HCT116 (cell line): ENCODE data around the gene SPEN. TPM values are rescaled to one million over a fixed set of nuclear protein-coding genes. Genes with fewer than 3 reads are reported as not detected.

Source experiments
- ATAC-seq: fragments of 200-7000 bp; cut with Tn5 transposase; 2 replicates; pipeline ENCODE4 v1.9.1; 2020; ENCODE audit warnings: mild to moderate bottlenecking, moderate library complexity
- BruUV-seq: library from RNA; stranded (reverse); fragments of 400-500 nt; replicated peaks from 2 replicates; lab custom pipeline; 2021; lab: Mats Ljungman, UMichigan
- CTCF ChIA-PET: fragments of 300-600 bp; sonication (Branson Sonifier 250); formaldehyde crosslinking; loops from one replicate; lab custom pipeline; 2021; ENCODE audit warnings: antibody characterized with exemption; lab: Charles Lee
- POLR2A ChIA-PET: fragments of 300-600, 350-600 bp; sonication (Branson Sonifier 250); formaldehyde crosslinking; loops from one replicate; lab custom pipeline; 2021; ENCODE audit warnings: antibody characterized with exemption; lab: Charles Lee
- RAD21 ChIA-PET, 2 experiments: fragments of 300-600 bp; sonication (Branson Sonifier 250); formaldehyde crosslinking; loops; one replicate each; lab custom pipeline; 2023; ENCODE audit warnings: low total read pairs in 2 of 2; ENCODE audit not compliant: uncharacterized antibody in 2 of 2, unreplicated experiment in 2 of 2, low non-redundant PET in 1 of 2; lab: Charles Lee
- DNase-seq: peaks from one replicate; pipeline ENCODE4 v3.0.0-alpha.2; 2010; ENCODE audit warnings: low read depth, low spot score
- H2AFZ ChIP-seq: fragments of 200-600 bp; shearing (Covaris generic), sonication (generic); 2 replicates; pipeline ENCODE4 v1.6.1; 2017; ENCODE audit warnings: low read depth, mixed run types, mixed read lengths, antibody characterized with exemption, low read length; ENCODE audit not compliant: poor library complexity, severe bottlenecking
- H3K27ac ChIP-seq: 2 replicates; pipeline ENCODE4 v1.5.1; 2012; ENCODE audit warnings: low read depth, low read length
- H3K27me3 ChIP-seq: fragments of 200-600 bp; sonication (generic); 2 replicates; pipeline ENCODE4 v1.6.1; 2016; ENCODE audit warnings: mixed run types, low read length, mixed read lengths; ENCODE audit not compliant: insufficient read depth
- H3K36me3 ChIP-seq, 2 experiments: fragments of 200-500 bp in 1 of 2; fragments of 200-600 bp in 1 of 2; sonication (Bioruptor generic) in 1 of 2; sonication (generic) in 1 of 2; 2 replicates each; pipeline versions ENCODE4 v1.5.1 to v1.6.1; 2014 to 2016; ENCODE audit warnings: low read length in 2 of 2, inconsistent platforms in 1 of 2, mixed read lengths in 1 of 2, mixed run types in 1 of 2; ENCODE audit not compliant: insufficient read depth in 2 of 2, control insufficient read depth in 1 of 2
- H3K4me1 ChIP-seq, 2 experiments: fragments of 200-600 bp in 1 of 2; sonication (generic) in 1 of 2; 2 replicates each; pipeline versions ENCODE4 v1.5.1 to v1.6.1; 2012 to 2017; ENCODE audit warnings: low read length in 2 of 2, inconsistent platforms in 1 of 2, mild to moderate bottlenecking in 1 of 2, mixed read lengths in 1 of 2, mixed run types in 1 of 2, moderate library complexity in 1 of 2; ENCODE audit not compliant: insufficient read depth in 2 of 2, control insufficient read depth in 1 of 2
- H3K4me2 ChIP-seq: fragments of 200-600 bp; sonication (generic); 2 replicates; pipeline ENCODE4 v1.6.1; 2017; ENCODE audit warnings: mixed run types, low read length, mixed read lengths
- H3K4me3 ChIP-seq, 2 experiments: fragments of 200-600 bp in 1 of 2; sonication (generic) in 1 of 2; replicated peaks in 1 of 2; 2 replicates each; pipeline ENCODE4 v1.5.1; 2011 to 2016; ENCODE audit warnings: low read length in 2 of 2, control low read depth in 1 of 2, low read depth in 1 of 2, mild to moderate bottlenecking in 1 of 2, mixed read lengths in 1 of 2, mixed run types in 1 of 2
- H3K79me2 ChIP-seq: fragments of 200-600 bp; sonication (generic); 2 replicates; pipeline ENCODE4 v1.6.1; 2017; ENCODE audit warnings: mild to moderate bottlenecking, mixed run types, low read length, moderate library complexity, mixed read lengths; ENCODE audit not compliant: insufficient read depth
- H3K9ac ChIP-seq: fragments of 200-600 bp; sonication (generic); 2 replicates; pipeline ENCODE4 v1.6.1; 2016; ENCODE audit warnings: low read length, mixed read lengths
- H3K9me2 ChIP-seq: fragments of 200-600 bp; sonication (generic), shearing (Covaris generic); 2 replicates; pipeline ENCODE4 v1.6.1; 2017; ENCODE audit warnings: mixed run types, mild to moderate bottlenecking, moderate library complexity; ENCODE audit not compliant: insufficient read depth
- H3K9me3 ChIP-seq, 2 experiments: fragments of 200-500 bp in 1 of 2; fragments of 200-600 bp in 1 of 2; sonication (Bioruptor generic) in 1 of 2; sonication (generic) in 1 of 2; 2 replicates each; pipeline ENCODE4 v1.6.1; 2014 to 2017; ENCODE audit warnings: low read length in 2 of 2, mixed read lengths in 2 of 2, inconsistent platforms in 1 of 2, low read depth in 1 of 2, mild to moderate bottlenecking in 1 of 2, mixed run types in 1 of 2, moderate library complexity in 1 of 2; ENCODE audit not compliant: control insufficient read depth in 1 of 2, insufficient read depth in 1 of 2
- H4K20me1 ChIP-seq: fragments of 200-600 bp; sonication (generic), shearing (Covaris generic); 2 replicates; pipeline ENCODE4 v1.6.1; 2017; ENCODE audit warnings: mixed run types, mild to moderate bottlenecking, moderate library complexity; ENCODE audit not compliant: insufficient read depth
- CBX3 ChIP-seq: IDR thresholded peaks from 2 replicates; pipeline ENCODE4 v1.6.1; 2012; ENCODE audit warnings: low read depth
- EGR1 ChIP-seq: IDR thresholded peaks from 2 replicates; pipeline ENCODE4 v1.6.1; 2012; ENCODE audit warnings: low read depth
- EZH2 ChIP-seq: fragments of 200-600 bp; sonication (generic); IDR thresholded peaks from 2 replicates; pipeline ENCODE4 v1.6.1; 2017; ENCODE audit warnings: antibody characterized with exemption, mixed run types
- EZH2phosphoT487 ChIP-seq: fragments of 200-600 bp; IDR thresholded peaks from 2 replicates; pipeline ENCODE4 v1.6.1; 2018; ENCODE audit warnings: antibody characterized with exemption, borderline replicate concordance
- FOSL1 ChIP-seq: IDR thresholded peaks from 2 replicates; pipeline ENCODE4 v1.6.1; 2012; ENCODE audit warnings: low read depth
- JUND ChIP-seq: IDR thresholded peaks from 2 replicates; pipeline ENCODE4 v1.6.1; 2012
- RAD21 ChIP-seq: IDR thresholded peaks from 2 replicates; pipeline ENCODE4 v1.6.1; 2012; ENCODE audit warnings: low read depth, mild to moderate bottlenecking
- SIN3A ChIP-seq: IDR thresholded peaks from 2 replicates; pipeline ENCODE4 v1.6.1; 2012; ENCODE audit warnings: low read depth
- SP1 ChIP-seq: IDR thresholded peaks from 2 replicates; pipeline ENCODE4 v1.6.1; 2012; ENCODE audit warnings: low read depth
- SRF ChIP-seq: IDR thresholded peaks from 2 replicates; pipeline ENCODE4 v1.6.1; 2012; ENCODE audit warnings: low read depth
- YY1 ChIP-seq: IDR thresholded peaks from 2 replicates; pipeline ENCODE4 v1.6.1; 2011; ENCODE audit warnings: low read length, low read depth, moderate library complexity, mild to moderate bottlenecking; ENCODE audit not compliant: insufficient replicate concordance; ENCODE audit errors: extremely low read depth
- ZFX ChIP-seq: fragments of 450-650 bp; IDR thresholded peaks from 2 replicates; pipeline ENCODE4 v1.6.1; 2017
- ZNF274 ChIP-seq: fragments of 200-500 bp; sonication (Bioruptor generic); IDR thresholded peaks from 2 replicates; pipeline ENCODE4 v1.6.1; 2014; ENCODE audit warnings: mild to moderate bottlenecking, low read depth, low read length, inconsistent platforms
- intact Hi-C: fragments of 100-400 bp; cut with micrococcal nuclease; formaldehyde crosslinking; loops from 2 replicates; pipeline ENCODE4 v1.10.0; 2022
- total RNA-seq: library from RNA; stranded (reverse); gene quantifications from one replicate; pipeline ENCODE4 v1.2.1, GENCODE V29; 2021; ENCODE audit not compliant: unreplicated experiment
- TF ChIP-seq, protein P1 (sequence below): IDR thresholded peaks from 2 replicates; pipeline ENCODE4 v1.6.1; 2012
- TF ChIP-seq, protein P2 (sequence below), 3 experiments: fragments of 200-600 bp in 1 of 3; sonication (generic) in 1 of 3; IDR thresholded peaks in 2 of 3; conservative IDR thresholded peaks in 1 of 3; 2 replicates each; pipeline ENCODE4 v1.5.1; 2012 to 2017; ENCODE audit warnings: low read depth in 2 of 3, low read length in 2 of 3, antibody characterized with exemption in 1 of 3, borderline replicate concordance in 1 of 3, control low read depth in 1 of 3, mild to moderate bottlenecking in 1 of 3, mixed read lengths in 1 of 3, mixed run types in 1 of 3, moderate library complexity in 1 of 3; ENCODE audit not compliant: insufficient read depth in 1 of 3
- TF ChIP-seq, protein P3 (sequence below): IDR thresholded peaks from 2 replicates; pipeline ENCODE4 v1.6.1; 2012; ENCODE audit warnings: low read depth
- TF ChIP-seq, protein P4 (sequence below): IDR thresholded peaks from 2 replicates; pipeline ENCODE4 v1.6.1; 2012
- TF ChIP-seq, protein P5 (sequence below): IDR thresholded peaks from 2 replicates; pipeline ENCODE4 v1.6.1; 2011; ENCODE audit warnings: mild to moderate bottlenecking, low read length, moderate library complexity; ENCODE audit not compliant: insufficient replicate concordance; ENCODE audit errors: extremely low read depth

The SPEN gene
- total RNA-seq, 1 experiment from 2014 or later = 58.6 TPM

DNA sequence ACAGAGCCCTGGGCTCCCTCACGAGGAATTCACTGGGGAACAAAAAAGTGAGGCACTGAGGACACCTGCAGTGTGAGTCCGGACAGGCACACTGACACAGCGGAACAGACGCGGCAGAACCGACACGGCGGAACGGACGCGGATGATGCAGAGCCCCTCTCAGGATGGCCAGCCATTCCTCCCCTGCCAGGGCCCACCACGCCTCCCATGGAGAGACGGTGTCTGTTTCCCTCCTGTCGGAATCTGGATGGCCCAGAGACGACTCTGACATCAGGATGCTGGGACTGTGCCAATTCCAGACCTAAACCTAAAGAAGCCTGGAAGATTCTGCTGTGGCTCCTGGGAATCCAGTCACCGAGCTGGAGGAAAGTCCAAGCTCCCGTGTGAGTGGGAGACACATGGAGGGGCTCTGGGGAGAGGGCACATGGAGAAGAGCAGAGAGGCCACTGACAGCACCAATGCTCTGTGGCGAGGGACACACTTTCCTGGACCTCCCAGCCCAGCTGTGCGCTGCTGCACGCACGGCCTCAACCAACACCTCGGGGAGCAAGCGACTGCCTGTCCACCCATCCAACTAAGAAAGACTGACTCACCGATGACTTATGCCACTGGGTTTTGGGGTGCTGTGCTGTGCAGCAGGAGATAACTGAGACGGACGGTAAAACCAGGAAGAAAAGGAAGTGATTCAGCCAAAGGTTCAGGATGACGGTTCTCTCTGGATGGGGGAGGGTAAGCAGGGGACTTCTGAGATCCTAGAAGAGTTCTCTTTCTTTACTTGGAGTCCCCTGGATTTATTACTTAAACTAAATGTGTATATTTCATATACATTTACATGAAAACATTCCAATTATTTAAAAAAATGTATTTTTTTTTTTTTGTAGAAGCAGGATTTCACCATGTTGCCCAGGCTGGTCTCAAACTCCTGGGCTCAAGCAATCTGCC is 105.1 kb downstream of the SPEN start:
- H3K9ac ChIP-seq = peak overlapping the region; percentile 40
- no peaks in the 10 kb centered on the region for H3K9me2 ChIP-seq
- H3K27ac ChIP-seq = 0 out of 2 replicates have a peak overlapping the region, but pooled peaks have one; percentile 10
- peak; percentile 38 for DNase-seq
- ATAC-seq = peak; percentile 45
- no peaks in the 10 kb centered on the region for H3K9me3 ChIP-seq
- no peaks in the 10 kb centered on the region for H4K20me1 ChIP-seq
- ChIA-PET RAD21 (no interaction called here), POLR2A (interaction anchor here (0.9 kb wide), 1 partner anchor 192 kb away, joined by 4 read pairs; no protein-coding TSS in a partner anchor), CTCF (no interaction called here)
- peak overlapping the region in 1 of 2 experiments; percentile 39; a peak in 2 of 4 replicates for H3K4me3 ChIP-seq
- BruUV-seq = no TSS peak
- intact Hi-C loops = no loop called here
- H3K27me3 ChIP-seq = no peaks in the 10 kb centered on the region
- no peak overlapping the region for H2AFZ ChIP-seq
- H3K79me2 ChIP-seq = peaks cover 38% of the 10 kb centered on the region; the same call in 1 of the 2 replicates
- H3K4me1 ChIP-seq = peaks cover 33 to 68% of the 10 kb centered on the region in 2 experiments
- peaks cover 0 to 3% of the 10 kb centered on the region in 2 experiments; a peak in 1 of 4 replicates for H3K36me3 ChIP-seq
- H3K4me2 ChIP-seq = peak overlapping the region; percentile 78
- TF ChIP-seq ZFX (no peak), JUND (peak; percentile 93), ZNF274 (no peak), SIN3A (no peak; the same call in 1 of the 2 replicates), EGR1 (no peak), YY1 (no peak), SP1 (peak; percentile 93), SRF (peak; percentile 59; the same call in 1 of the 2 replicates), EZH2phosphoT487 (no peak), EZH2 (no peak), CBX3 (peak; percentile 59), FOSL1 (peak; percentile 94), RAD21 (peak; percentile 25; the same call in 1 of the 2 replicates)
- TF ChIP-seq, protein P1, sequence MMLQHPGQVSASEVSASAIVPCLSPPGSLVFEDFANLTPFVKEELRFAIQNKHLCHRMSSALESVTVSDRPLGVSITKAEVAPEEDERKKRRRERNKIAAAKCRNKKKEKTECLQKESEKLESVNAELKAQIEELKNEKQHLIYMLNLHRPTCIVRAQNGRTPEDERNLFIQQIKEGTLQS = no peak
- TF ChIP-seq, protein P2, sequence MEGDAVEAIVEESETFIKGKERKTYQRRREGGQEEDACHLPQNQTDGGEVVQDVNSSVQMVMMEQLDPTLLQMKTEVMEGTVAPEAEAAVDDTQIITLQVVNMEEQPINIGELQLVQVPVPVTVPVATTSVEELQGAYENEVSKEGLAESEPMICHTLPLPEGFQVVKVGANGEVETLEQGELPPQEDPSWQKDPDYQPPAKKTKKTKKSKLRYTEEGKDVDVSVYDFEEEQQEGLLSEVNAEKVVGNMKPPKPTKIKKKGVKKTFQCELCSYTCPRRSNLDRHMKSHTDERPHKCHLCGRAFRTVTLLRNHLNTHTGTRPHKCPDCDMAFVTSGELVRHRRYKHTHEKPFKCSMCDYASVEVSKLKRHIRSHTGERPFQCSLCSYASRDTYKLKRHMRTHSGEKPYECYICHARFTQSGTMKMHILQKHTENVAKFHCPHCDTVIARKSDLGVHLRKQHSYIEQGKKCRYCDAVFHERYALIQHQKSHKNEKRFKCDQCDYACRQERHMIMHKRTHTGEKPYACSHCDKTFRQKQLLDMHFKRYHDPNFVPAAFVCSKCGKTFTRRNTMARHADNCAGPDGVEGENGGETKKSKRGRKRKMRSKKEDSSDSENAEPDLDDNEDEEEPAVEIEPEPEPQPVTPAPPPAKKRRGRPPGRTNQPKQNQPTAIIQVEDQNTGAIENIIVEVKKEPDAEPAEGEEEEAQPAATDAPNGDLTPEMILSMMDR (IDR thresholded peaks at IDR 0.05 in 2 of 3, conservative IDR thresholded peaks at IDR 0.05 in 1 of 3; ENCODE audit: borderline replicate concordance in 1 of 3, insufficient read depth in 1 of 3, low read depth in 2 of 3, low read length in 2 of 3) = no peak
- TF ChIP-seq, protein P3, sequence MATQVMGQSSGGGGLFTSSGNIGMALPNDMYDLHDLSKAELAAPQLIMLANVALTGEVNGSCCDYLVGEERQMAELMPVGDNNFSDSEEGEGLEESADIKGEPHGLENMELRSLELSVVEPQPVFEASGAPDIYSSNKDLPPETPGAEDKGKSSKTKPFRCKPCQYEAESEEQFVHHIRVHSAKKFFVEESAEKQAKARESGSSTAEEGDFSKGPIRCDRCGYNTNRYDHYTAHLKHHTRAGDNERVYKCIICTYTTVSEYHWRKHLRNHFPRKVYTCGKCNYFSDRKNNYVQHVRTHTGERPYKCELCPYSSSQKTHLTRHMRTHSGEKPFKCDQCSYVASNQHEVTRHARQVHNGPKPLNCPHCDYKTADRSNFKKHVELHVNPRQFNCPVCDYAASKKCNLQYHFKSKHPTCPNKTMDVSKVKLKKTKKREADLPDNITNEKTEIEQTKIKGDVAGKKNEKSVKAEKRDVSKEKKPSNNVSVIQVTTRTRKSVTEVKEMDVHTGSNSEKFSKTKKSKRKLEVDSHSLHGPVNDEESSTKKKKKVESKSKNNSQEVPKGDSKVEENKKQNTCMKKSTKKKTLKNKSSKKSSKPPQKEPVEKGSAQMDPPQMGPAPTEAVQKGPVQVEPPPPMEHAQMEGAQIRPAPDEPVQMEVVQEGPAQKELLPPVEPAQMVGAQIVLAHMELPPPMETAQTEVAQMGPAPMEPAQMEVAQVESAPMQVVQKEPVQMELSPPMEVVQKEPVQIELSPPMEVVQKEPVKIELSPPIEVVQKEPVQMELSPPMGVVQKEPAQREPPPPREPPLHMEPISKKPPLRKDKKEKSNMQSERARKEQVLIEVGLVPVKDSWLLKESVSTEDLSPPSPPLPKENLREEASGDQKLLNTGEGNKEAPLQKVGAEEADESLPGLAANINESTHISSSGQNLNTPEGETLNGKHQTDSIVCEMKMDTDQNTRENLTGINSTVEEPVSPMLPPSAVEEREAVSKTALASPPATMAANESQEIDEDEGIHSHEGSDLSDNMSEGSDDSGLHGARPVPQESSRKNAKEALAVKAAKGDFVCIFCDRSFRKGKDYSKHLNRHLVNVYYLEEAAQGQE = no peak
- TF ChIP-seq, protein P4, sequence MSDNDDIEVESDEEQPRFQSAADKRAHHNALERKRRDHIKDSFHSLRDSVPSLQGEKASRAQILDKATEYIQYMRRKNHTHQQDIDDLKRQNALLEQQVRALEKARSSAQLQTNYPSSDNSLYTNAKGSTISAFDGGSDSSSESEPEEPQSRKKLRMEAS = peak; percentile 69
- TF ChIP-seq, protein P5, sequence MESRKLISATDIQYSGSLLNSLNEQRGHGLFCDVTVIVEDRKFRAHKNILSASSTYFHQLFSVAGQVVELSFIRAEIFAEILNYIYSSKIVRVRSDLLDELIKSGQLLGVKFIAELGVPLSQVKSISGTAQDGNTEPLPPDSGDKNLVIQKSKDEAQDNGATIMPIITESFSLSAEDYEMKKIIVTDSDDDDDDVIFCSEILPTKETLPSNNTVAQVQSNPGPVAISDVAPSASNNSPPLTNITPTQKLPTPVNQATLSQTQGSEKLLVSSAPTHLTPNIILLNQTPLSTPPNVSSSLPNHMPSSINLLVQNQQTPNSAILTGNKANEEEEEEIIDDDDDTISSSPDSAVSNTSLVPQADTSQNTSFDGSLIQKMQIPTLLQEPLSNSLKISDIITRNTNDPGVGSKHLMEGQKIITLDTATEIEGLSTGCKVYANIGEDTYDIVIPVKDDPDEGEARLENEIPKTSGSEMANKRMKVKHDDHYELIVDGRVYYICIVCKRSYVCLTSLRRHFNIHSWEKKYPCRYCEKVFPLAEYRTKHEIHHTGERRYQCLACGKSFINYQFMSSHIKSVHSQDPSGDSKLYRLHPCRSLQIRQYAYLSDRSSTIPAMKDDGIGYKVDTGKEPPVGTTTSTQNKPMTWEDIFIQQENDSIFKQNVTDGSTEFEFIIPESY = no peak
